Thymus (tissue), 11 donors: ENCODE data around the gene PSMA2. TPM values are rescaled to one million over a fixed set of nuclear protein-coding genes. Genes with fewer than 3 reads are reported as not detected.

ENCODE experiments used
- DNase-seq, 9 donors: peaks; one replicate each; pipeline ENCODE4 v3.0.0-alpha.2; 2013; ENCODE audit warnings: low spot score in 9 of 9, low read depth in 6 of 9, missing footprints in 1 of 9
- H3K27ac ChIP-seq, 2 donors: one replicate each; pipeline ENCODE4 v1.5.1; 2013; ENCODE audit warnings: control low read depth in 1 of 2, low read depth in 1 of 2, low read length in 1 of 2, mild to moderate bottlenecking in 1 of 2, moderate library complexity in 1 of 2
- H3K27me3 ChIP-seq, 2 donors: one replicate each; pipeline ENCODE4 v1.5.1; 2013; ENCODE audit warnings: low read length in 1 of 2; ENCODE audit not compliant: control insufficient read depth in 2 of 2, insufficient read depth in 1 of 2
- H3K36me3 ChIP-seq, 2 donors: one replicate each; pipeline ENCODE4 v1.5.1; 2013; ENCODE audit warnings: low read length in 1 of 2, mild to moderate bottlenecking in 1 of 2, moderate library complexity in 1 of 2; ENCODE audit not compliant: control insufficient read depth in 2 of 2, insufficient read depth in 2 of 2
- H3K4me1 ChIP-seq, 2 donors: one replicate each; pipeline ENCODE4 v1.5.1; 2013; ENCODE audit warnings: low read length in 2 of 2; ENCODE audit not compliant: control insufficient read depth in 2 of 2, insufficient read depth in 2 of 2
- H3K4me3 ChIP-seq, 2 donors: one replicate each; pipeline ENCODE4 v1.5.1; 2013; ENCODE audit warnings: low read length in 2 of 2, control low read depth in 1 of 2, mild to moderate bottlenecking in 1 of 2
- H3K9me3 ChIP-seq, 2 donors: one replicate each; pipeline ENCODE4 v1.5.1; 2013; ENCODE audit warnings: low read length in 1 of 2, mild to moderate bottlenecking in 1 of 2; ENCODE audit not compliant: control insufficient read depth in 2 of 2, insufficient read depth in 1 of 2
- WGBS: extraction: QIAGEN DNeasy Blood & Tissue Kit; methylation state at CpG from one replicate; pipeline ENCODE4 v1.1.7; 2013; 5-methylcytosine and 5-hydroxymethylcytosine counted together
- polyA plus RNA-seq: library from polyadenylated mRNA; stranded (reverse); fragments of 200-250 nt; gene quantifications from one replicate; pipeline ENCODE4 v1.2.3, GENCODE V29; 2013
- total RNA-seq: library from RNA; stranded (reverse); fragments of 120-200 nt; gene quantifications from one replicate; pipeline ENCODE4 v1.2.4, GENCODE V29; 2013
- donor health status: healthy.

Gene PSMA2
- total and polyA plus RNA-seq, 2 donors: 208 to 226 TPM

GRCh38 chr7:42932811-42933591 lies 1.0 kb upstream of the PSMA2 start:
- H3K27ac ChIP-seq: peak overlapping the region in 1 of 2 donors; percentile 74
- 11% methylated on average over 17 of the region's 17 CpGs for WGBS
- H3K4me3 ChIP-seq: peak overlapping the region; percentile 77
- peak in 2 of 9 donors; percentile 17 to 38 for DNase-seq
- H3K4me1 ChIP-seq: peaks cover 14 to 19% of the 10 kb centered on the region in 2 donors
- peaks cover 0 to 22% of the 10 kb centered on the region in 2 donors for H3K36me3 ChIP-seq
- H3K27me3 ChIP-seq: no peaks in the 10 kb centered on the region
- H3K9me3 ChIP-seq: no peaks in the 10 kb centered on the region

DNA sequence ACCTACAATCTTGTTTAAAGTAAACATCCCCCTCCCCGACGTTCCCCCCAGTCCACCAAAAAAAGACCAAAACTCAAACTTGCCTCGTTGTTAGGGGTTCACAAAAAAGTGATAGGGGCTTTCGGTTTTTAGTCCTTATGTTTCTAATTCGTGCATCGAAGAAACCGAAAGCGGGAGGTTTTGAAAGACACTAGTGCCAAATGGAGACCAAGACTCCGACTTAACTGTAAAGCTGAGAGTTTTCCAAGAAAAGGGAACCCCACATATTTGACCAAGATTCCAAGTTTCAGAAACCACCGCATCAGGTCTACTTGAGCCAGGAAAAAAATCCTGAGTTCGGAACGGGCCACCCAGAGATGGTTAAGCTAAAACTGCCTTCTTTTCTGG lies 534 bp downstream of the PSMA2 start:
- Histone ChIP-seq H3K4me3 (peak overlapping the region; percentile 77), H3K36me3 (peaks cover 0 to 18% of the 10 kb centered on the region in 2 donors), H3K27me3 (no peaks in the 10 kb centered on the region), H3K4me1 (peaks cover 14 to 19% of the 10 kb centered on the region in 2 donors), H3K9me3 (no peaks in the 10 kb centered on the region), H3K27ac (peak overlapping the region; percentile 87 to 89)
- DNase-seq: peak in 3 of 9 donors; percentile 12 to 64 (median 27)
- WGBS: under 1% methylated on average over 12 of the region's 12 CpGs

DNA sequence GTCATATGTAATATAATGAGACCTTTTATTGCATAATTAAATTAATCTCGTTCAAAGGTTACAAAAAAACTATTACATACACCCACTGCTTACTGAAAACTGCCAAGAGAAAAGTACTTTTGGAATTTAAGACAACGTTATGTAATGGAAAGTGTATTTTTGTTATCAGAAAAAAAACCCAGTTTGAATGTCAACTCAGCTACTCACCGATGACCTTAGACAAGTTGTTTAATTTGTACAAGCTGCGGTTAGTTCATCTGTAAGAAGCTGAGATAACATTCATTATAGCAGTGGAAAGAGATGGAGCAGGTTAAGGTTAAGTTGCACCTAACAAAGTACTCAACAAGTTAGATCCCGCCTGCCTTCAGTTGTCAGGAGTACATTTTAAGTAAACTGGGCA lies 1.1 kb downstream of the PSMA2 start:
- no peaks in the 10 kb centered on the region for H3K9me3 ChIP-seq
- peaks cover 3 to 20% of the 10 kb centered on the region in 2 donors for H3K36me3 ChIP-seq
- H3K27me3 ChIP-seq: no peaks in the 10 kb centered on the region
- 37% methylated on average over 5 of the region's 5 CpGs for WGBS
- H3K4me1 ChIP-seq: peaks cover 14 to 19% of the 10 kb centered on the region in 2 donors
- peak in 1 of 9 donors; percentile 16 for DNase-seq
- peak overlapping the region; percentile 77 for H3K4me3 ChIP-seq
- H3K27ac ChIP-seq: no peak overlapping the region

- WGBS: 65% methylated on average over 3 of the region's 3 CpGs
- Histone ChIP-seq H3K9me3 (no peaks in the 10 kb centered on the region), H3K4me1 (peaks cover 14 to 19% of the 10 kb centered on the region in 2 donors), H3K4me3 (no peak overlapping the region), H3K27ac (no peak overlapping the region), H3K36me3 (peaks cover 10 to 23% of the 10 kb centered on the region in 2 donors), H3K27me3 (no peaks in the 10 kb centered on the region)
- no peak for DNase-seq
These were observed 2.5 kb downstream of the PSMA2 start for GRCh38 chr7:42929449-42929848.

DNA sequence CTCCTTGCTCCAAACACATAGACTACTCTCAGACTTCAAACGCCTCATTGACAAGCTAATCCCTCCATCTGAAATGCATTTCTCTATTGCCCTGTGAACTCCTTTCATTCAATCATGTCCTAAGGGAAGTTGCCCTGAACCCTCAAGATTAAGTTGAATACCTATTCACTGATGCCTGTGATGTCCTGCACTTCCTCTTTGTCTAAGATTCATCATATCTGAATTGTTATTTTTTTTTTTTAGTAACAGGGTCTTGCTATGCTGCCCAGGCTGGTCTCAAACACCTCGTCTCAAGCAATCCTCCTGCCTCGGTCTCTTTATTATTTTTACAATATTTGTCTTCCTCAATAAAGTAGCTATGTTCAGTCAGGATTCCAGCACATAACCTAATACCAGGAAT lies 3.2 kb downstream of the PSMA2 start:
- Histone ChIP-seq H3K27me3 (no peaks in the 10 kb centered on the region), H3K4me3 (no peak overlapping the region), H3K4me1 (peaks cover 14 to 18% of the 10 kb centered on the region in 2 donors), H3K9me3 (no peaks in the 10 kb centered on the region), H3K36me3 (peaks cover 10 to 27% of the 10 kb centered on the region in 2 donors), H3K27ac (no peak overlapping the region)
- DNase-seq: no peak
- 64% methylated on average over 3 of the region's 3 CpGs for WGBS

DNA sequence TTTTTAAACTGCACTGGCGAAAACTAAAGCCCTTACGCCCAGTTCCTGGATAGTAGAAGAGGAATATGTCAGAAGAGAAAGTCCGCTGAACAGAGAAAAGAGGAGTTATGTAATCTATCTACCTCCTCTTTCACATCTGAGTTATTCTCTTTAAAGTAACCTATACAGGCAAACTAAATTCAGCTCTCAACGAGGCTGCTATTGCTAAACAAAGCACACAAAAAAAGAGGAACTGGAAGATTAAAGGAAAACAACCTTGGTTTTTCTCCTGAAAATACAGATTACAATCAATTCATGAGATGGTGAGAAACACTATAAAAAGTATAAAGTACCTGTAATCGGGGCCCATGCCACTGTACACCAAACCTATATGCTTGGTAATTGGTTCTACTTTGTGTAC lies 5.8 kb downstream of the PSMA2 start:
- H3K27me3 ChIP-seq: no peaks in the 10 kb centered on the region
- H3K4me1 ChIP-seq: peaks cover 6 to 14% of the 10 kb centered on the region in 2 donors
- DNase-seq: no peak
- H3K27ac ChIP-seq: no peak overlapping the region
- WGBS: 59% methylated on average over 5 of the region's 5 CpGs
- H3K9me3 ChIP-seq: no peaks in the 10 kb centered on the region
- no peak overlapping the region for H3K4me3 ChIP-seq
- H3K36me3 ChIP-seq: peaks cover 10 to 48% of the 10 kb centered on the region in 2 donors

- no peak overlapping the region for H3K4me3 ChIP-seq
- 92% methylated on average over 1 of the region's 1 CpG for WGBS
- DNase-seq: no peak
- no peak overlapping the region for H3K27ac ChIP-seq
- H3K36me3 ChIP-seq: peaks cover 10 to 54% of the 10 kb centered on the region in 2 donors
- no peaks in the 10 kb centered on the region for H3K27me3 ChIP-seq
- peaks cover 6 to 10% of the 10 kb centered on the region in 2 donors for H3K4me1 ChIP-seq
- H3K9me3 ChIP-seq: no peaks in the 10 kb centered on the region
These were observed 6.3 kb downstream of the PSMA2 start for GRCh38 chr7:42925630-42926029.

- H3K27me3 ChIP-seq: no peaks in the 10 kb centered on the region
- no peak overlapping the region for H3K27ac ChIP-seq
- peaks cover 15 to 64% of the 10 kb centered on the region in 2 donors for H3K36me3 ChIP-seq
- H3K4me3 ChIP-seq: no peak overlapping the region
- peaks cover 0 to under 1% of the 10 kb centered on the region in 2 donors for H3K4me1 ChIP-seq
- no peaks in the 10 kb centered on the region for H3K9me3 ChIP-seq
- no peak for DNase-seq
- 93% methylated on average over 5 of the region's 5 CpGs for WGBS
These were observed 7.6 kb downstream of the PSMA2 start for GRCh38 chr7:42924223-42924838.

DNA sequence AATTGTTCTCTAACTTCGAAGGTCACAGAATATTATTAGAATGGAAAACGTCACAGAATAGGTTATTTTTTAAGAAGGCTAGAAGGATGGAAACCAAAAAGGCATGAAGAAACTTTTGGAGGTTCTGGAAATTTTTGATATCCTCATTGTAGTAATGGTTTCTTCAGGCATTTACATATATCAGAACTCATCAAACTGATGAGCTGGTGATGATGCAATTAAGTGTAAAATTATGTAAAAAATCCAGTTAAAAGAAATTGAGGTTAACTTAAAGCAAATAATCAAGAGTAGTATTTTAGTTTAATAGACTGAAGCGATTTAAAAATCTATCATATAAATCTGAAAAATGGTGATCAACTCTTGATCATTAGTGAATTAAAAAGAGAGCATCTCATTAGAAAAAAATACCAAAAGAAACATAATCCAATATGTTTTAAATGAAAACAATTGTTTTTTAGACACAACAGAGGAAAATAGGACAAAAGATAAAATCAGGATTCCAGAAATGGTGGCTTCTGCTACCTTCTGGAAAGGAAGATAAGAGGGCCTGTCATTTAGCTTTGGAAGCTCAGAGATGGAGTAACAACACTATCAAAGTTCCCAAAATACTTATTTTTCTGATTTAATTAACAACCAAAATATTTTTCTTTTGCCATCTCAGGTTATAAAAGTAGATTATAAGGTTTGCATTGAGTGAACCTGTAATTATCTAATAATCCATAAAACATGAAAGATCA lies 9.8 kb downstream of the PSMA2 start:
- Histone ChIP-seq H3K36me3 (peaks cover 23 to 74% of the 10 kb centered on the region in 2 donors), H3K9me3 (no peaks in the 10 kb centered on the region), H3K4me1 (no peaks in the 10 kb centered on the region), H3K27ac (no peak overlapping the region), H3K27me3 (no peaks in the 10 kb centered on the region), H3K4me3 (no peak overlapping the region)
- DNase-seq: no peak
- 99% methylated on average over 3 of the region's 3 CpGs for WGBS
